Body of pancreas (tissue), 4 donors: ENCODE results near the gene HPDL. TPM values are rescaled to one million over a fixed set of nuclear protein-coding genes. Genes with fewer than 3 reads are reported as not detected.
A peak's percentile ranks its signal among the peaks of the same experiment; 100 is the strongest.

ENCODE experiments used
- ATAC-seq: fragments of 150-250 bp; one replicate; pipeline ENCODE4 v1.9.1; 2016
- DNase-seq, 4 donors: peaks; one replicate each; pipeline ENCODE4 v3.0.0-alpha.2; 2019
- H3K27ac ChIP-seq, 4 donors: fragments of 200-600 bp; sonication (generic); 1 replicate in 3 of 4; 2 replicates in 1 of 4; pipeline versions ENCODE4 v1.5.1 to v1.6.1; 2016 to 2019; ENCODE audit warnings: mild to moderate bottlenecking in 1 of 4, mixed read lengths in 1 of 4, moderate library complexity in 1 of 4
- H3K27me3 ChIP-seq, 2 donors: fragments of 200-600 bp; sonication (generic); one replicate each; pipeline ENCODE4 v1.6.0; 2016; ENCODE audit warnings: mild to moderate bottlenecking in 1 of 2
- H3K36me3 ChIP-seq, 2 donors: fragments of 200-600 bp; sonication (generic); replicated peaks in 1 of 2; 2 replicates each; pipeline ENCODE4 v1.5.1; 2016; ENCODE audit warnings: low read depth in 2 of 2; ENCODE audit not compliant: insufficient read depth in 1 of 2
- H3K4me1 ChIP-seq: fragments of 200-600 bp; sonication (generic); one replicate; pipeline ENCODE4 v1.6.0; 2016
- H3K4me3 ChIP-seq, 2 donors: fragments of 200-600 bp; sonication (generic); 1 replicate in 1 of 2; 2 replicates in 1 of 2; pipeline ENCODE4 v1.5.1; 2016 to 2019
- H3K9me3 ChIP-seq, 3 donors: fragments of 200-600 bp; sonication (generic); 1 replicate in 2 of 3; 2 replicates in 1 of 3; pipeline ENCODE4 v1.5.1; 2016
- POLR2A ChIP-seq, 3 donors: fragments of 450-650 bp; IDR thresholded peaks; one replicate each; pipeline ENCODE4 v1.6.1; 2016; ENCODE audit warnings: antibody characterized with exemption in 3 of 3, mild to moderate bottlenecking in 2 of 3
- WGBS, 2 donors: methylation state at CpG; one replicate each; pipeline ENCODE4 v1.1.5; 2017; 5-methylcytosine and 5-hydroxymethylcytosine counted together
- intact Hi-C: fragments of 100-400 bp; cut with DNase I; formaldehyde crosslinking; loops from one replicate; pipeline ENCODE4 v1.15.1; 2023
- total RNA-seq, 2 donors: library from RNA; depleted of rRNA; stranded (reverse); fragments of >200 nt; gene quantifications; one replicate each; pipeline ENCODE4 v1.1.0, GENCODE V29; 2016
- TF ChIP-seq, protein P1 (sequence below), 7 experiments: fragments of 450-650 bp in 4 of 7; fragments of 200-600 bp in 3 of 7; sonication (generic) in 3 of 7; IDR thresholded peaks; one replicate each; pipeline ENCODE4 v1.5.1; 2016 to 2019; ENCODE audit warnings: antibody characterized with exemption in 7 of 7

Gene HPDL
- total RNA-seq, 2 donors from 2014 or later = 0.26 TPM; not detected in 1

- ATAC-seq (no peak), DNase-seq (peak in 1 of 4 donors; percentile 21)
- H3K27me3 ChIP-seq = no peaks in the 10 kb centered on the region
- TF ChIP-seq, protein P1, sequence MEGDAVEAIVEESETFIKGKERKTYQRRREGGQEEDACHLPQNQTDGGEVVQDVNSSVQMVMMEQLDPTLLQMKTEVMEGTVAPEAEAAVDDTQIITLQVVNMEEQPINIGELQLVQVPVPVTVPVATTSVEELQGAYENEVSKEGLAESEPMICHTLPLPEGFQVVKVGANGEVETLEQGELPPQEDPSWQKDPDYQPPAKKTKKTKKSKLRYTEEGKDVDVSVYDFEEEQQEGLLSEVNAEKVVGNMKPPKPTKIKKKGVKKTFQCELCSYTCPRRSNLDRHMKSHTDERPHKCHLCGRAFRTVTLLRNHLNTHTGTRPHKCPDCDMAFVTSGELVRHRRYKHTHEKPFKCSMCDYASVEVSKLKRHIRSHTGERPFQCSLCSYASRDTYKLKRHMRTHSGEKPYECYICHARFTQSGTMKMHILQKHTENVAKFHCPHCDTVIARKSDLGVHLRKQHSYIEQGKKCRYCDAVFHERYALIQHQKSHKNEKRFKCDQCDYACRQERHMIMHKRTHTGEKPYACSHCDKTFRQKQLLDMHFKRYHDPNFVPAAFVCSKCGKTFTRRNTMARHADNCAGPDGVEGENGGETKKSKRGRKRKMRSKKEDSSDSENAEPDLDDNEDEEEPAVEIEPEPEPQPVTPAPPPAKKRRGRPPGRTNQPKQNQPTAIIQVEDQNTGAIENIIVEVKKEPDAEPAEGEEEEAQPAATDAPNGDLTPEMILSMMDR (IDR thresholded peaks at IDR 0.05) = no peak
- TF ChIP-seq POLR2A (IDR thresholded peaks at IDR 0.05) = no peak
- H3K27ac ChIP-seq = peak overlapping the region in 2 of 4 donors; percentile 85 to 94
- H3K4me1 ChIP-seq = peaks cover 12% of the 10 kb centered on the region
- WGBS, 2 donors = 82 to 83% methylated on average over 16 of the region's 16 CpGs
- intact Hi-C loops = loop anchor here (5.0 kb wide), 1 partner anchor 285 kb away; no protein-coding TSS in a partner anchor
- no peaks in the 10 kb centered on the region for H3K9me3 ChIP-seq
- no peak overlapping the region for H3K4me3 ChIP-seq
- no peaks in the 10 kb centered on the region for H3K36me3 ChIP-seq
Observed at GRCh38 chr1:45302505-45303150, 24.1 kb upstream of the HPDL start.

DNA sequence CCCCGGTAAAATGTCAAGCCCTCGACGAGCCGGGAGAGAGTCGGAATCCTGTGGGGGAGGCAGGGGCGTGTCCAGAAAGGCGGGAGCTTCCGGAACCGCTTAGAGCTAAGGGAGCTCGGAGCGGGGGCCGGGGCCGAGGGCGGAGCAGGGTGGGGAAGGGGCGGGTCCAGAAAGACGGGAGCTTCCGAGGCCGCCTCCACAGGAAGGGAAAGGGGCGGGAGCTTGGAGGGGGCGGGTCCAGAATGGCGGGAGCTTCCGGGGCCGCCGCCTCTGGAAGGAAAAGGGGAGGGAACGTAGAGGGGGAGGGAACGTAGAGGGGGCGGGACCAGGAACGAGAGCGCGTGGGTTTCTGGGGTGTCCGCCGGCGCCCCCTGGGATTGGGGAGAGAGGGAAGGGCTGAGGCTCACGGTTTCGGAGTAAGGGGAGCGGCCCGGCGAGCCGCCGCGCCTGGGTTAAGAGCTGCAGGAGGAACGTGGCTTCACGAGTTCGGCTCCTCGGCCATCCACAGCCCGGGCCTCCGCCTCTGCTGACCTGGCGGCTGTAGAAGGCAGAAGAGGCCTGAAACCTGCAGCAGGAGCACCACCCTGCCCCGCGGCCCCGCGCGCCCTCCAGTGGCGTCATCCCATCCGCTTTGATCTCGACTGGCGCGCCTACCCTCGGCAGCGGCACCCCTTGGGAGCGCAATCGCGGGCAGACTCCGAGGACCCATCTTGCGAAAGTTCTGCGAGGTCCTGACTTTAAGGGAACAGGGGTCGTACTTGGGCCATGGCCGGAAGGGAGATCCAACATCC lies 23.0 kb upstream of the HPDL start:
- Histone ChIP-seq H3K27me3 (no peaks in the 10 kb centered on the region), H3K9me3 (no peaks in the 10 kb centered on the region), H3K4me3 (peak overlapping the region; percentile 16 to 18), H3K36me3 (no peaks in the 10 kb centered on the region), H3K4me1 (peaks cover 12% of the 10 kb centered on the region), H3K27ac (peak overlapping the region; percentile 70 to 94 (median 87))
- WGBS, 2 donors = 1% methylated on average over 45 to 66 of the region's 68 CpGs
- ATAC-seq (peak; percentile 94), DNase-seq (peak; percentile 99)
- TF ChIP-seq, protein P1 (IDR thresholded peaks at IDR 0.05) = peak; percentile 45 to 90 (median 84)
- peak; percentile 71 to 92 (median 87) for TF ChIP-seq POLR2A (IDR thresholded peaks at IDR 0.05)
- intact Hi-C loops = loop anchor here (5.0 kb wide), 1 partner anchor 286 kb away; no protein-coding TSS in a partner anchor

- intact Hi-C loops = loop anchor here (5.0 kb wide), 1 partner anchor 287 kb away; no protein-coding TSS in a partner anchor
- Histone ChIP-seq H3K36me3 (no peaks in the 10 kb centered on the region), H3K27me3 (no peaks in the 10 kb centered on the region), H3K4me1 (peaks cover 12% of the 10 kb centered on the region), H3K4me3 (peak overlapping the region; percentile 12 to 18), H3K27ac (peak overlapping the region; percentile 70 to 94 (median 87)), H3K9me3 (no peaks in the 10 kb centered on the region)
- DNase-seq (peak; percentile 32 to 64 (median 52)), ATAC-seq (no peak)
- 13 to 37% methylated on average over 3 to 15 of the region's 15 CpGs for WGBS, 2 donors
- TF ChIP-seq, protein P1 (IDR thresholded peaks at IDR 0.05) = no peak
- TF ChIP-seq POLR2A (IDR thresholded peaks at IDR 0.05) = no peak
Observed at GRCh38 chr1:45304311-45305081, 22.2 kb upstream of the HPDL start.

GRCh38 chr1:45305231-45305630 lies 21.5 kb upstream of the HPDL start:
- no peaks in the 10 kb centered on the region for H3K27me3 ChIP-seq
- H3K36me3 ChIP-seq = no peaks in the 10 kb centered on the region
- TF ChIP-seq, protein P1 (IDR thresholded peaks at IDR 0.05) = no peak
- no peak for TF ChIP-seq POLR2A (IDR thresholded peaks at IDR 0.05)
- peak overlapping the region in 1 of 4 donors; percentile 89 for H3K27ac ChIP-seq
- WGBS, 2 donors = 84 to 87% methylated on average over 10 of the region's 10 CpGs
- peaks cover 12% of the 10 kb centered on the region for H3K4me1 ChIP-seq
- no peaks in the 10 kb centered on the region for H3K9me3 ChIP-seq
- DNase-seq = no peak
- H3K4me3 ChIP-seq = no peak overlapping the region
- intact Hi-C loops = no loop called here
- no peak for ATAC-seq
